Suppressor macrophage treated with lipopolysaccharide for 4 hours (primary cell): ENCODE results near the gene FAM53A.
"Not testable (repeated sequence)": the region's sequence is repeated elsewhere in the genome, so short reads cannot be mapped to it uniquely, and the experiment has no call there.

Experiments
- DNase-seq: peaks from one replicate; pipeline ENCODE4 v3.0.0-alpha.2; 2020

FAM53A gene

DNA sequence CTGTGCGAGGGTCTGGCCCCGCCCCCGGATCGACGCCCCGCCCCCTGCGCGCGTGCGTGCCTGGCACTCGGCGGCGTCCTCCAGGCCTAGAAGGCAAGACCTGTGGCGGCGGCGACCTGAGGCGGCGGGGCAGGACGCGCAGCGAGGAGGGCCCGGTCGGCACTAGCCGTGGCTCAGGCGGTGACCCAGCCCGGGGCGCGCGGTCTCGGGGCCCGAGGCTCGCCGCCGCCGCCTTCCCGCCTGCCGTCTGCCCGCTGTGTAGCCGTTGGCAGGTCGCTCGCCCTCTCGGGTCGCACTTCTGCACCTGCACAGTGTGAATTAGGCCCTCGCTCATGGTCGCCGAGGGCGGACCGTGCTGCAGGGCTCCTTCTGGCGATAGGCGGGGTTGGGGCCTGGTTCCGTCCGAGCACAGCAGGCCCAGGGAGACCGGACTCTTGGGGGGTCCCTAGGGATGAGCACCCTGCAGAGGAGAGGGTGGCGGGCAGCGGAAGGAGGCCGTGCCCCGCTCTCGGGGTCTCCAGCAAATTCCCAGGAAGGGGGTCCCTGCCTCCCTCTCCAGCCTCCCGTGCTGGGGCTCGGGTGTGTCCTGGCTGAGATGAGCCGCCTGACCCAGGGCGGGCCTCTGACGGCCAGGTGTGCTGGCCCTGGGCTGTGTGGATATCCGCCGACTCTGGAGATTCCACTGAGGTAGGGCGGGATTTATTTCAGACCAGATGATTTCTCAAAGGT, 557 bp upstream of the FAM53A start:
- DNase-seq, result no peak

DNA sequence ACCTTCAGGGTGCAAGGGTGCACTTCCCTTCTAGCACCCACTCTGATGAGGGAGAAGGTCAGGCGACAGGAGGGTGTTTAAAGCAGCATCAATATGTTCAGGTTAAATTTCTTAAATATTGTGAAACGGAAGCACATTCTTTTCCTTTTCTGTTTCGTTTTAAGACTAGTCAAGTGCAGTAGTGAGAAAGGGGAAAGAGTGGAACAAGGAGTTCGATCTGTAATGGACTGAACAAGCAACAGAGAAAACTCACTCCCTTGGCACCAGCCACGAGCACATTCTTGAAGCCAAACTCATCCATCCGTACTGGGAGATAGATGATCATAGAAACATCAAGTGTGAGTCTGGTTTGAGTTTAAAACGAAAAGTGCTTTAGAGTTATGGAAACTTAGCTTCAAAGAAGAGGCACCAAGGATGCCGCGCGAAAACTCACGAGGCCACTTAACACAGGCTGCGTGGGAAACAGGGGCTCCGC, 815 bp downstream of the FAM53A start:
- peak; percentile 20 for DNase-seq

DNA sequence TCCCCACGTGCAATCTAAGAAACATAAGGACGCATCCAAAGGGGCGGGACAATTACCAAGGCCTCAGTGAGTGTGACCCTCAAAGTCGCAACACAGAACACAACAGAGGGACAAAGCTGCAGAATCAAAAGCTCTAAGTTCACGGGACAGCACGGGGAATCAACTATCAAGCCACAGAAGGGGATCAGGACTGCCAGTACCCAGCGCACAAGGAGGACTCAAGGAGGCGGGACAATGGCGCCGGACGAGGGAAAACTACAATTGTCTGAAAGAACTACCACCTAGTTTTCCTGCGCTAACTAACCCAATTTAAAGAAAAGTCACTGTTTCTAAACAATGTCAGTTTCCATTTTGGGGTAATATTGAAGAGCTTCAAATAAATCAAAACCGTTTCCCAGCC, 1.3 kb downstream of the FAM53A start:
- no peak for DNase-seq

DNA sequence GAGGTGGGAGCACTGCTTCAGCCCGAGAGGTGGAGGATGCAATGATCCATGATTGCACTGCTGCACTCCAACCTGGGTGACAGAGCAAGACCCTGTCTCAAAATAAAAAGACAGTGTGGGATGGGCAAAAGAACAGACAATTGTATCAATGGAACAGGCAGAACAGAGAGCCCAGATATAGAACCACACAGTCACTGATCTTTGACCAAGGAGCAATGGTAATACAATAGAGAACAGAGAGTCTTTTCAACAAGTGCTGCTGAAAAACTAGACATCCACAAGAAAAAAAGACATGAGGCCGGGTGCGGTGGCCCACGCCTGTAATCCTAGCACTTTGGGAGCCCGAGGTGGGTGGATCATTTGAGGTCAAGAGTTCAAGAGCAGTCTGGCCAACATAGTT, 5.9 kb downstream of the FAM53A start:
- DNase-seq, result no peak

DNA sequence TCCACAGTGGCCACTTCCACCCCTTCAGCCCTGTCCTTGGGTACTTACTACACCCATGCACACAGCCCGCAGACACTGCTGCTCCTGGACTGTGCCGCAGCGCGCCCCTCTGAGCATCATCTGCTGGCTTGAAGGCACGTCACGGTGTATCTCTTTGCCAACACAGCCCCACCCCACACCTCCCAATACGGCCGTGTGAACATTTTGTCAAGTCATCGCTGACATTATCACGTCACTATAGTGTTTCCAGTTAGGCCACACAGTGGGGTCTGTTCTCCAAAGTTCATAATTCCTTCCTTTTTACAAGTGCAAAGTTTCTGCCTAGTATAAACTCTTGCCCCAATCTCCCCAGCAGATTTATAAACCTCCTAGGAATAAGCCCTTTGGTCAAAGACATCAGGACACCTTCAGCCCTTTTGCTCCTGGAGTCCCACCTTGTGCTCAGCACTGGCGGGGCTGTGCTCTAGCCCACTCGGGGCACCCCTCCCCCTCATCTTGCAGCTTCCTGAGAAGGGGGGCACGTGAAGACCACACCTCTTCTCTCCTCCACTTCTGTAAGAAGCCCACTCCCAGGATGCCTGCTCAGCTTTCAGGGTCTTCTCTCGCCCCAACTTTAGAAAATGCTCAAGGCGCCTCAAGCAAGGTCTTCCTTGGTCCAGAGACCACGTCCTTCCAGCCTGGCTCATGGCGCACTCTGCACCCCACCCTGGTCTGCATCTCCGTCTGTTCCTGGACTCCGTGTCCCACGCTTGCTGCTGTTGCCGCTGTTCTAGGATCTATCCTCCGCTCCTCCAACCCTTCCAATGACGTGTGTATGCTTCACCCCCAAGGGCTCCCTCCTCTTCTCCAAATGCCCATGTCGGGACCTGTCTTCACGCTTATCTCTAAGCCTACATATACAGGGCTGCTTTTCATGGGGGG, 7.2 kb downstream of the FAM53A start:
- no peak for DNase-seq

DNA sequence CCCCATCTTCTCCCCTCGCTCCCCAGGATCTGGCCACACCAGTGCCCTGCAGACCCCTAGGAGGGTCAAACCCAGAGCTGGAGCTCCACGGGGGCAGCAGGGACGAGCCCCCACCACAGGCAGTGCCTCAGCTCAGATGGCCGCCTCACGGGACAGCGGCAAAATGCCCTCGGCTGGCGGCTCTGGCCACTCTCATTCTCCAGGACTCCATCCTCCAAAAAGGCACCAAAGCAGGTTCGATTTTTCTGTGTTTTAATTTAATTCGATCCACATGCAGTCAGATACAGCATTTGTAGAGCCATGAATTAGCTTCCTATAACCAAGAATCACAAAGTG, 8.3 kb downstream of the FAM53A start:
- DNase-seq, result no peak

DNA sequence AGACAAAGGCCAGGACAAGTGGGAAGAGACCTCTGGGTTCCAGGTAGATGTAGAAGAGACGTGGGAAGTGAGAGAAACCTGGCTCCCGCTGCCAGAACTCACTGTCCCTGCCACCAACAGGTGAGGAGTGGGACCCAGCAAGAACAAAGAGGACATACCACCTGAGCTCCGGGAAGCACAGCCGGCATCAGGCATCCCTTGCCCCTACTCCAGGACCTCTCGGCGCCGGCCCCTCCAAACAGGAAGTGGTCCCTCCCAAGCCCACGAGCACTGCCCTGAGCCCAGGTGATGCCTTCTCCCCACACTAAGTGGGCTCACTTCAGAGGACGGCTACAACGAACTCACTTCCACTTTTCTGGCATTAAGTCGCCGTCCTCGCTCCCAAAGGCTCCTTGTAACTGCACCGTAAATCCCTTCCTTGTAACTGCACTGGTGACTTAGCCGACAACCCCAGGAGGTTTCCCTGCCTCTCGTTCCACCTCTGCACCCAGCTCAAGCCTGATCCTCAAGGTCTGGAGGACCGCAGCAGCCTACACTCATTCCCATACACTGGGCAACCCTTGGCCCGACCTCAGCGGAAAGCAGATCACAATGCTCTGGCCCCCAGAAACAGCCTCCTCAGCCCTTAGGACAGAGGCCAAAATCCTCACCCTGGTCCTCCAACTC, 8.8 kb downstream of the FAM53A start:
- no peak for DNase-seq

DNA sequence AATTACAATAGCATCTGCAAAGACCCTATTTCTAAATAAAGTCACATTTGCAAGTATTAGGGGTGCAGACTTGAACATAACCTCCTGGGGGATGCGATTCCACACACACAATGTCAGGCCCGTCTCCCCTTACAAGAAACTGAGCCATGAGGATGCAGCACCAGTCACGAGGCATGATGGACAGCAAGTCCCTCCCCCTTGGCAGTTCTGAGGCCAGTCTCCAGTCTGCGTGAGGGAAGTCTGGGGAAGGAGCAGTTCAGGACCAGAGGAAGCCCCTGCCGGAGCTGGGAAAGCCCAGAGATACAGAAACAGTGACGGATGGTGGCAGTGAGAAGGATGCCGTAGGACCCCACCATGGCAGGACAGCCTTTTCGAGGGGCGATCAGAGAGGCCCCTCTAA, 9.4 kb downstream of the FAM53A start:
- no peak for DNase-seq

DNA sequence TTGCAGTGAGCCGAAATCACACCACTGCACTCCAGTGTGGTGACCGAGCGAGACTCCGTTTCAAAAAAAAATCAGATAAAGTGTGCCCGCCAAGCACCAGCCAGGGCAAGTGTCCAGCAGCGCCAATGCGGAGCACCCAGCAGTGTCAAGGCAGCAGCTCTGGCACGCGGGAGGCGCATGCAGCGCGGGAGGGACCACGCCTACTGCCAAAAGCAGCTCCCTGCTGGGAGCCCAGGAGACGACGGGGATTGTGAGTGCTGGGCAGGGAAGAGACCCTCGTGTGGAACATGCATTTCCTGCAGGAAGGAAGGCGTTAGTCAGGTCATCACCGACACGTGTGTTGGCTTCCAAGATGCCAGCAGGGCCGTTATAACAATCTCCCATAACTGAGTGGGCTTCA, 10.4 kb downstream of the FAM53A start:
- no peak for DNase-seq

DNA sequence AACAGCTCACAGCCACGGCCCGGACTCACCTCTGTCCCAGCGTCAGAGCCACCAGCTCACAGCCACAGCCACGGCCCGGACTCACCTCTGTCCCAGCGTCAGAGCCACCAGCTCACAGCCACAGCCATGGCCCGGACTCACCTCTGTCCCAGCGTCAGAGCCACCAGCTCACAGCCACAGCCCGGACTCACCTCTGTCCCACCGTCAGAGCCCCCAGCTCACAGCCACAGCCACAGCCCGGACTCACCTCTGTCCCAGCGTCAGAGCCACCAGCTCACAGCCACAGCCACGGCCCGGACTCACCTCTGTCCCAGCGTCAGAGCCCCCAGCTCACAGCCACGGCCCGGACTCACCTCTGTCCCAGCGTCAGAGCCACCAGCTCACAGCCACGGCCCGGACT, 13.1 kb downstream of the FAM53A start:
- not testable (repeated sequence) for DNase-seq

DNA sequence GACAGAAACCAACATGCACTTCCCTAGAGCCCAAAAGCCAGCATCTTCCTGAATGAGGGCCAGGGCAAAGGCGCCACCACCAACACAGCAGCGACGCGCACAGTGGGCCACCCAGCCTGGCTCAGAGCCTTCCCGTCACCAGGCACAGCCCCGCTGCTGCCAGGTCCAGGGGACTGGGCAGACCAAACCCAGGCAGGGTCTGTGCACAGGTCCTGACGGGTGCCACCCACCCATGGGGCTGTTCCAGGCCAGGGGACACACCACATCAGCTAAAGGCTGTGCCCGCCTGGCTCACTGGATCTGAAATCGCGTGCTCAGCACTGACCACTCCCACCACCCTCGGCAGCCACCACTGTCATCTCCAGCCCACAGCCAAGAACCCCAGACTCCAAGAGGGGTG, 13.8 kb downstream of the FAM53A start:
- DNase-seq, result no peak

DNA sequence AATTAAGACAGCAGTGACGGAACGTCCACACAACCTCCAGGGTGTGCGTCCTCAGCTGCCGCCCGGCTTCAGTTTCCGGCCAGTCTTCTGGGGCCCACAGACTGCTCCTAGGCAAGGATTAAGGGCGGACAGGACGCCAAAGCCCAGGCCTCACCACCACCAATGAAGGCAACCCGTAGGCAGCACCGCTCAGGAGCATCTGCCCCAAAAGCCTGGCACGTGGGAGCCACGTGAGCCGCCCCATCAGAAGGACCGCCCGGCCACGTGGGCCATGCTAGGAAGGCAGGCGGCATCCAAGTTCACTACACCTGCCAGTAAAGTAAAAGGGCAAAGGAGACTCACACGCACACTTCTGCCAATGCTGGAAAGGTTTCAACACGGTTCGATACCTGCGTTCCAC, 14.3 kb downstream of the FAM53A start:
- no peak for DNase-seq

DNA sequence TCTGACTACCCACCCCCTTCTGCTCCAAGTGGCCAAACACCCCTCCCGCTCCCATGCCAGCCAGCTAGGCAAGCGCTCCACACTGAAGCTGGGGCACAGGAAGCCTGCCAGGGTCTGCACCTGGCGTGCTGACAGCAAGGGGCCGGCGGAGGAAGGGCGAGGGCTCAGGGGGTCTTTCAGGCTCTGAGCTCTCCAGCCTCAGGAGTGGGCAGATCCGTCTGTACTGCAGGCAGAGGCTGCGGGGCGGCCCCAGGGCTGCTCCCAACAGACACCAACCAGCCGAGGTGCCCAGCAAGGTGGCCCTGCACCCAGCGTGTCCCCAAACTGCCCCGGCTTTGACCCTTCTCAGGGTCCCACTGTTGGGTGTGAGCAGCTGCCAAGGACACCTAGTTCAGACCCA, 14.8 kb downstream of the FAM53A start:
- DNase-seq, result no peak

DNA sequence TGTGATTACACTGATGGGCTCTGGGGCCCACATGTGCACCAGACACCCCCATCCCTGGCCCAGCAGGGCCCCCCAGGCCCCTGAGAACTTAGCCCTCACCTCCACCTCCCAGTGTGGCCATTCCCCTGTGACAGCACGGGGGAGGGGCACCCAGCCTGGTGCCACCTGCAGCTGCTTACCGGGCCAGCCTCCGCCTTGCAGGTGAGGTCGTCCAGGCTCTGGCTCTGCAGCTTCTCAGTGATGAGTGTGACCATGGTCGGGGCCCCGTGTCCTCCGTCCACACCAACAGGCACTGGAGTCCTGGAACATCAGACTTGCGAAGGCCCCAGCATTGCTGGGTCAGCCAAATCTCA, 15.6 kb downstream of the FAM53A start:
- no peak for DNase-seq

DNA sequence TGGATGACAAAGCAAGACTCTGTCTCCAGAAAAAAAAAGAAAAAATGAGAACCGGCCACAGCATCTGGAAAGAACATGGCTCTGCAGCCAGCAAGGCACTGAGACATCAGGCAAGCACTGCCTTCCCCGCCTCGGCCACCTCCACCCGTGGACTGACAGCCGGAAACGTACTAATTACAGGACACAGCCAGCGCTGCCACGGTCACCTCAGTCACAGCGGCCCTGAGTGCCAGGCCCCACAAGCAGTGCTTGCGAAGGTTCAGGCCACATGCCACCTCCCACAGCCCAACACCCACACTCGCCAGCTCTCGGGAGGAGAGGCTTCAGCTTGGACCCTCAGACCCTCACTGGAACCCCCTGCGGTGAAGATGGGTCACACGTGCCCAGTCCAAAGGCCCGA, 16.8 kb downstream of the FAM53A start:
- no peak for DNase-seq

DNA sequence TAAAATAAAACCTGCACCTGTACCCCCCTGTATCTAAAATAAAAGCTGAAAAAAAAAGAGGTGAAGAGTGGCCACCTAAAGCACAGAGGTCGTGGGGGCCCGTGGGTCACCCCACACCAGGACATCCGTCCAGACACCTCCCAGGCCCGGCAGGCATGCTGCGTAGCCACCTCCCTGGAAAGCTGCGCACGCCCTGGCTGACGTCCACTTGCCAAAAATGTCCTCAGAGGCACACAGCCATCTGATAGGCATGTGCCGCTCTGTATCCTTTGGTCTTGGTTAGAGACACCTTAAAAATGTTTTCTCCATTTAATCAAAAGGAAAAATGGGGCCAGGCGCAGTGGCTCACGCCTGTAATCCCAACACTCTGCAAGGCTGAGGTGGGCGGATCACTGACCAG, 17.7 kb downstream of the FAM53A start:
- no peak for DNase-seq

DNA sequence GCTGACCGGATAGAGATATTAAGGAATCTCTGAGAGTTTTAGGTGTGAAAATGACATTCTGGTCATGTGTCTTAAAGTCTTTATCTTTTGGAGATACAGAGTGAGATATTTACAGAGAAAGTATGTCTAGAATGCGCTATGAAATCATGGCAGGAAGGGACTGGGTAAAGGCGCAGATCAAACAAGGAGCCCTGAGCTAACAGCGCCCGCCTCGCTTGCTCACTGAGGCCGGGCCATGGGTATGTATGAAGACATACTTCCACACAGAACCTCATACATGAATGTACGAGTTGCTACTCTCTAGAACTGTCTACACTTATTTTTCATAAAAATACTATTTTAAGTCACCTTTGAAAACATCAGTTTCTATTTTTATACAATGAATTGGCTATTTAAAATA, 20.0 kb downstream of the FAM53A start:
- no peak for DNase-seq

DNA sequence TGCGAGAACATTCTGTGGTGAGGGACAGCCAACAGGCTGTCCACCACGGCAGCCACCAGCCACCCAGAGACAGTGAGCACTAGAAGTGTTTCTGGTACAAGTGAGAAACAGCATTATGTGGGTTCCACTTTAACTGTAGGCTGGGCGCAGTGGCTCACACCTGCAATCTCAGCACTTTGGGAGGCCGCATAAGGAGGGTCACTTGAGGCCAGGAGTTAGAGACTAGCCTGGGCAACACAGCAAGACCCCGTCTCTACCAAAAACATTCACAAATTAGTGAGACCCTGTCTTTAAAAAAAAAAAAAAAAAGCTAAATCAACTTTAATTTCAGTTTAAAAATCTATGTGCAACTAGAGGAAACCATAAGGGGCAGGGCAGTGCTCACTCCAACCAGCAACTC, 20.6 kb downstream of the FAM53A start:
- no peak for DNase-seq

DNA sequence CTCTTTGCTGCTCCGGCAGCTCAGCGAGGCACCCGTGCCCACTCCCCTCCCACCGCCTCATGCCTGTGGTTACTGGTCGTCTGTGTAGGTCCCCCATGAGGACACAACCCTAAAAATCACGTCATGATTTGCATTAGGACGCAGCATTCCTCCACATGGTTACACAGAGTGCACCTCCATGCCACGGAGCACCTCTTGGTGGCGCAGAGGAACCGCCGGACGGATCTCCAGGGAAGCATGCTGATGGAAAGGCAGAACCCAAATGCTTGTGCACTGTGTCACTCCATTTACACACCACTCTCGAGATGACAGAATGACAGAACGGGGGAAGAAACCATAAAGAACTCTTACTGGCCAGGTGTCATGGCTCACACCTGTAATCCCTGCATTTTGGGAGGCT, 22.4 kb downstream of the FAM53A start:
- DNase-seq, result no peak

DNA sequence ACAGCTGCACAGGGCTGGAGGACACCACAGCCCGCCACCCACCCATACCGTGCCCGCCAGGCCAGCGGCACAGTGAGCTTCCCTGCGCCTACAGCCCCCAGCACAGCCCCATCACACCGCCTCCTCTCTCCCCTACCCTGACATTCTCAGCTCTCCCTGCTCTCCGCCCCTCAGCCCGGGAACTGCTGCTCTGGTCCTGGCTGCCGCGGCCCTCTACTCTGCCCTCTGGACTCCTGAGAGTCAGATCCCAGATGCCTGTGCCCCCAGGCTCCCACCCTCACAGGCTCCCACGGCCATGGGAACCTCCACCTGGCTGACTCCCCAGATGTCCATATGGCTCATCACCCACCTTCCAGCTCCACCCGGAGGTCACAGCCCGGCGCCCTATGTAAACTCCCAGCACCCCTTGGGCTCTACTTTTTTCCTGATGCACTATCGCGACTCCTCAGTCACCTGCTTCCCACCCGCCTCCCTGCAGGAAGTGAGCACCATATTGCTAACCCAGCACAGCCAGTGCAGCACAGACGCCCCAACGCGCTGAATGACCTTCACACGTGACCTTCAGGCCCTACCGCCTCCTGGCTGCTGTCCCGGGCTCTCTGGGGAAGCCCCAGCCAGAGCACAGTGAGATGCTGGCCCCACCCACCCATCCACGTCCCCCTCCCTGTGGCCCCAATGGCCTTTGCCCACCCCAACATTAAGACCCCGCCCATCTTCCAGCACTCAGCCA, 23.0 kb downstream of the FAM53A start:
- DNase-seq, result no peak

DNA sequence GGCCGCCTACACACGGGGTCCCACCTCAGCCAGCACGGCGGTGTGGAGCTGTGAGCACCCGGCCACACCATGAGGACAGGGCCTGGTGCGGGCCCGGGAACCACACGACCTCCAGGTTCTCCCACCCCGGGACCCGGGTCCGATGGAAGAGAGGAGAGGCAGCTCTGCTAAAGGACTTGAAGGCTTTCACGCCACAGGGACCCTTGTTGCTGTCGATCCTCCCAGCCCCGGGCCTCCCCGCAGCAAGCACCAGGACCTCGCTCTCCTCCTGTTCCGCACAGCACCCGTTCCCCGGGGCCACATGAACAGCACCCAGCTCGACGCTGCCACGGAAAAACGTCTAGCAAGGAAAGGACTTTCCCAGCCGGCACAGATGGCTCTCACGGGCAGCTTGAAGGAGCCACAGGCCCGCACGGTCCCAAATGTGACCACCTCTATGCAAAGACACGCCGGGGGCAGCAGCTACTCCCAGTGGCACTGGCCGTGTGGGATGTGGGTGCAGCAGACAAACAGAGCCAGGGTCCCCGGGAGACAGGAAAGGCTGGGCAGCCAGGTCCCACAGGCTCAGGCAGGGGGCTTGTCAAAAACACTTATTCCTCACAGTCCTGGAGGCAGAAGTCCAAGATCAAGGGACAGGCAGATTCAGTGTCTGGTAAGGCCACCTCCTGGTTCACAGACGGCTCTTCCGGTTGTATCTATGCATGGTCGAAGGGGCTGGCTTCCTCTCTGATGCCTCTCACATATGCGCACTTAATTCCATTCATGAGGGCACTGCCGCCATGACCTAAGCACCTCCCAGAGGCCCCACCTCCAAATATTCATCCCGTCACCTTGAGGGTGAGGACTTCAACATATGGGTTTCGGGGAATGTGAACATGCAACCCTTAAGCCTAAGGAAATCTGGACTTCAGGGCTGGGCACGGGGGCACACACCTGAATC, 24.7 kb downstream of the FAM53A start:
- no peak for DNase-seq

DNA sequence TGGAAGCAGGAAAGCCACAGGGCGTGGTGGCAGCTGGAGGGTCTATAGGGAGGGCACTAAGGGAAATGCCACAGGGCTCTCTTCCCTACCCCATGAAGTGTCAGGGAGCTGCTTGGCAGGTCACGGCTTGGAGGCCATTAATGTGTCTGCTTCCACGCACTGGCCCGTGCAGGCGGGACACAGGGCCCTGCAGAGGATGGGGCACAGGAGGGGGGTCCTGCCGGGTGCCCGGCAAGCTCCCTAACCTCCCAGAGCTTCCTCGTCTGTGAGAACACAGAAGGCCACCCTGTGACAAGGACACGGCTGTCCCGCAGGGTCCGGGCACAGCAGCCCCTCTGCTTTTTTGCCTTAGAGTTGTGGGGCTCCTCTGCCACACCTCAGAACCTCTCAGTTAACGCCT, 25.5 kb downstream of the FAM53A start:
- DNase-seq, result no peak
